Measurements from ENCODE around the gene UBE2O.

GRCh38 chr17:76384987-76385891 is 67.7 kb downstream of the UBE2O start:
- TF ChIP-seq CTCF (conservative IDR thresholded peaks at IDR 0.05; ENCODE audit: low read length) (no peak), EZH2phosphoT487 (IDR thresholded peaks at IDR 0.05; ENCODE audit: borderline replicate concordance, low read depth, low read length) (0 out of 2 replicates have a peak, but pooled peaks have one; percentile 7)
